HG03558 (cell line): Measurements from ENCODE around the gene FAM43A.

ENCODE experiments used
- ATAC-seq: cut with Tn5 transposase; IDR thresholded peaks from one replicate; pipeline ENCODE4 v1.9.1; 2021; ENCODE audit warnings: moderate number of reproducible peaks; ENCODE audit not compliant: unreplicated experiment; ENCODE audit errors: extremely low read depth

Gene FAM43A

DNA sequence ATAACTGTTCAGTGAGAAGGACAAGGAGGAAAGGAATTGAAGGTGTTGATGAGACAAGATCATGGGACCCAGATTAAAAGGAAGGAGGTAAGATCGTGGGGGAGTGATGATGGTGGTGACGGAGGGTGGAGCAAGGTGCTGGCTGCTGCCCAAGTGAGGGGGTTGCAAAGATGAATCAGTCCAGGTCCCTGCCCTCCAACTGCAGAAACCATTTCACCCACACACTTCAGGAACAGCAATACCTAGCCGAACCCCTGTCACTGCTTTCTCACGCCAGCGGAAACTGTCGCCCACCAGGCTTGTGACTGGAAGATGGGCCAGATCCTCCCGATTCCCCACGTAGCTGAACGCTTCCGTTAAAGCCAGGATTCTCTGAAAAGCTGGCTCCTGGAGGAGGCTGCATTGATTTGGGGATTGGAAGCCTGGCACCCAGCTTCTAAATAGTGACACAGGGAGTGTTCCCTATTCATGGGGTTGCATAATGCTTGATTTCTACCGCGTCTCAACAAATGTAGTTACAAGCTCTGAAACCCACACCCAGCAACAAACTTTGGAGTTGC is 10.5 kb upstream of the FAM43A start:
- ATAC-seq, result no peak

- ATAC-seq, result no peak
Measured at GRCh38 chr3:194675680-194676079, 10.0 kb upstream of the FAM43A start.

- ATAC-seq, result no peak
Measured at GRCh38 chr3:194676471-194676870, 9.2 kb upstream of the FAM43A start.

DNA sequence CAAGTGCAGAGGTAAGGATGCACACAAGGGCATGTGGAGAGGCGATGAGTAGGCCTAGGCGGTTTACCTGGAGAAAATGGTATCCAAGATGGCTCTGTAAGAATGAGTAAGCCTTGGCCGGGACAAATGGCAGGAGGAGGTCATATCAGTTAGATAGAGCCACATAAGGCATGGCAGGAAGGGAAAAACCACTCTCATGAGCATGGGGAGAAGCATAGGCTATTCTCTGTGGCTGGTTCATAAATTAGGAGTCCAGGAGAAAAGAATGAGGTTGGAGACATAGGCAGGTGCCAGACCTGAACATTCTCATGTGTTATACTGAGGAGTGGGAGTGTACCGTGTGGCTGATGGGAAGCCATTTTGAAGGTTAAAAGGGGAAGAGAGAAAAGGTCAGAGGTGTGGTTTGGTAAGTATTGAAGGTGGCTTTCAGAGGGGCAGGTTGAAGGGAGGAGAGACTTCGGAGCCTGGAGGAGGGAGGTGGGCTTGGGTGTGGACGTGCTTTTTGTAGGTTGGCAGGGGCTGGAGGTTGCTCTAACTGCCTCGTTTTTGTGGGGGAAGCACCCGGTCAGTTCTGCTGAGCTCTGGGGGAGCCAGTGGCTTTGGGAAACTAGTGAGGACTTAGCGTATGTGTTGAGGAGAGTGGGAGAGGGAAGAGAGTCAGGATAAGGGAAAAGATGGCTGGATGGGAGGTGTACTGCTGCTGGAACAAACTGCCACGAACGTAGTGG is 4.6 kb upstream of the FAM43A start:
- no peak for ATAC-seq

DNA sequence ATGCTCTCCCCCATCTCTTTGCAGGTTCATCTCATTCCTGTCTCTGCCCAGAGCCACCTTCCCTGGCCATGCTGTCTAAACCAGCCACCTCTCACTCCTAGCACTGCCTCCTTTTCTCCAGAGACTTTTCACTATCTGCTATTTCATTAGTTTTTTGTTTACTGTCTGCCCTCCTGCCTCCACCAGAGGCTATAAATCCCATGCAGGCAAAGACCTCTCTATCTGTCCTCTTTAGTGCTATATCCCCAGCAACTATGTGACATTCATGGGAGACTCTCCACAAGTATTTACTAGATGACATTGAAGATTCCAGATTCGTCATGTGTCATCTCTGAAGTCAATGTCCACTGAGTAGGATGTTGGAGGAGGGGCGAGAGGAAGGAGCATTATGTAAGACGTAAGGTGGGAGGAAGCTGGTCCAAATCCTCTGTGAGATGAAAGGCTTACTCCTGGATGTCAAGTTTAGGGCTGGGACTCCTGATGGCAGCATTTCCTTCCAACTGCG is 3.4 kb upstream of the FAM43A start:
- ATAC-seq, result no peak

GRCh38 chr3:194682694-194683310 is 2.9 kb upstream of the FAM43A start:
- no peak for ATAC-seq

- no peak for ATAC-seq
Measured at GRCh38 chr3:194683380-194683779, 2.3 kb upstream of the FAM43A start.

DNA sequence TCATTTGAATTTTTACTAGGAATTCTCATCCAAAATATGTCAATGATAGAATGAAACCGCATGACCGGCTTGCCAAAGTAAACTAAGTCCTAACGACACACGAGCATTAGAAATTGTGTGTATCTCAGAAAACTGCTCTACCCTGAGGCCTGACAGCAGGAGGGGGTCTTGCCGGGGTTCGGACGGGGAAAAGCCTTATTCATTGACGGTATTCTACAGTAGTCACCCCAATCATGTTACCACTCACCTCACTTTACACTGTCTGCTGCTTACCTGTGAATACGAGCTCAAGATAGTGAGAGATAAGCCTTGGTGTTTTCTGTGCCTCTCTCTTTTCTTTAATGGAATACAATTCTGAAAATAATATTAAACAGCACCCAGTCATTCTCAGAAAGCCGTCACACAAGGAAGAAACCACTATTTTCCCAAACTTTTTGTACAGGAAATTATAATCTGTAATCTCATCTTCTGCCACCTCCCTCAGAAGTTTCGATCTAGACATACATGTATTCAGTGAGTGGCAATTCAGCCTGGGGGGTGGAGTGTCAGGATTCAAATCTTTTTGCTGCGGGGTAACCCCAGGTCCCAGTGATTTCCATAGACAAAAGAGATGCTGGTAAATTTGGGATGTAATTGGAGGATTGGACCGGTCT is 492 bp upstream of the FAM43A start:
- ATAC-seq, result no peak

GRCh38 chr3:194686414-194686815 is 732 bp downstream of the FAM43A start:
- no peak for ATAC-seq

DNA sequence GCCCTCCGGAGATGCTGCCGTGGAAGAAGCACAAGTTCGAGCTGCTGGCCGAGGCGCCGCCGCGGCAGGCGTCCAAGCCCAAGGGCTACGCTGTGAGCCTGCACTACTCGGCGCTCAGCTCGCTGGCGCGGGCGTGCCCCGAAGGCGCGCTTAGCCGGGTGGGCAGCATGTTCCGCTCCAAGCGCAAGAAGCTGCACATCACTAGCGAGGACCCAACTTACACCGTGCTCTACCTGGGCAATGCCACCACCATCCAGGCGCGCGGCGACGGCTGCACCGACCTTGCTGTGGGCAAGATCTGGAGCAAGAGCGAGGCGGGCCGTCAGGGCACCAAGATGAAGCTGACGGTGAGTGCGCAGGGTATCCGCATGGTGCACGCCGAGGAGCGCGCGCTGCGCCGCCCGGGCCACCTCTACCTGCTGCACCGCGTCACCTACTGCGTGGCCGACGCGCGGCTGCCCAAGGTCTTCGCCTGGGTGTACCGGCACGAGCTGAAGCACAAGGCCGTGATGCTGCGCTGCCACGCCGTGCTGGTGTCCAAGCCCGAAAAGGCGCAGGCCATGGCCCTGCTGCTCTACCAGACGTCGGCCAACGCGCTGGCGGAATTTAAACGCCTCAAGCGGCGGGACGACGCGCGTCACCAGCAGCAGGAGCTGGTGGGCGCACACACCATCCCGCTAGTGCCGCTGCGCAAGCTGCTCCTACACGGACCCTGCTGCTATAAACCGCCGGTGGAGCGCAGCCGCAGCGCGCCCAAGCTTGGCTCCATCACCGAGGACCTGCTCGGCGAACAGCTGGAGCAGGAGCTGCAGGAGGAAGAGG is 1.3 kb downstream of the FAM43A start:
- ATAC-seq, result no peak

GRCh38 chr3:194687638-194688199 is 2.0 kb downstream of the FAM43A start:
- ATAC-seq, result no peak

DNA sequence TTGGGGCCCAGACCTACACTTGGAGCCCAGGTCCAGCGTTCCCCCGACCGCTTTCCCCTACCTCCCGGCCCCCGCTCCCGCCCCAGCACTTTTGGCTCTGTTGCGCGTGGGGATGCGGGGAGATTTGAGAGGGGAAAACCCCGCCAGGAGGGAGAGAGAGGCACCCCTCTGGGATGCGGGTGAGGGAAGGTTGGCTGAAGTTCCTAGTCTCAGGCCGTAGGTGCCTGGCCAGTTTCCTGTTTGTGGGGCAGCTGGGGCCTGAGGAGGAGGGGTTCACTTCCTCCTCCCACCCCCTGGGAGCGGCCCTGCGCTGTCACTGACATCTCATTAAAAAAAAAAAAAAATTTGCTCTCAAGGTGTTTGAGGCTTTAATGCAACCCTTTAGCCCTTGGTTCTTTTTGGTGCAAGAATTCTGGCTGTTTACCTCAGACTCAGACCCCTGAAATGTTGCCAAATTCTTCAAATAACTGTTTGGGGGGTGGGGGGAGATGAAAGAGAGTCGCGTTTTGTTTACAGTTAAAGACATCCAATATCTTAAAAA is 2.6 kb downstream of the FAM43A start:
- ATAC-seq, result no peak

DNA sequence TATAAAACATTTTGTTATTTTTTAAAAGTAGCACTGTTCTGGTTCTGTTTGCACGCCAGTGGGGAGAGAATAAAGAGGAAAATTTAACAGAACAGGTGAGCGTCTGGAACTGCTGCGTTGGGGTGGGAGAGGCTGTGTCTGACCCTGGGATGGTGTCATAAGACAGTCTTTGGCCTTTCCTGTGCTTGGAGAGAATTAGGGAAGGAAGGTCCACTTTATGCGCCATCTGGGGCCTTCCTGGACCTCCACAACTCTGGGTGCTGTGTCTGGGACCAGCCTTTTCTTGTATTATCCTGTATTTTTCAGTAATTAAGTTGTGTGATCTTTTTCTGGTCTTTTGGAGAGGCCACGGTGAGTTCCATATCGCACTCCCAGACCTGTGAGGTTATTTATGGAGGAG is 3.3 kb downstream of the FAM43A start:
- ATAC-seq, result no peak

GRCh38 chr3:194689493-194689944 is 3.8 kb downstream of the FAM43A start:
- ATAC-seq, result no peak

GRCh38 chr3:194690501-194691372 is 5.1 kb downstream of the FAM43A start:
- ATAC-seq, result no peak

DNA sequence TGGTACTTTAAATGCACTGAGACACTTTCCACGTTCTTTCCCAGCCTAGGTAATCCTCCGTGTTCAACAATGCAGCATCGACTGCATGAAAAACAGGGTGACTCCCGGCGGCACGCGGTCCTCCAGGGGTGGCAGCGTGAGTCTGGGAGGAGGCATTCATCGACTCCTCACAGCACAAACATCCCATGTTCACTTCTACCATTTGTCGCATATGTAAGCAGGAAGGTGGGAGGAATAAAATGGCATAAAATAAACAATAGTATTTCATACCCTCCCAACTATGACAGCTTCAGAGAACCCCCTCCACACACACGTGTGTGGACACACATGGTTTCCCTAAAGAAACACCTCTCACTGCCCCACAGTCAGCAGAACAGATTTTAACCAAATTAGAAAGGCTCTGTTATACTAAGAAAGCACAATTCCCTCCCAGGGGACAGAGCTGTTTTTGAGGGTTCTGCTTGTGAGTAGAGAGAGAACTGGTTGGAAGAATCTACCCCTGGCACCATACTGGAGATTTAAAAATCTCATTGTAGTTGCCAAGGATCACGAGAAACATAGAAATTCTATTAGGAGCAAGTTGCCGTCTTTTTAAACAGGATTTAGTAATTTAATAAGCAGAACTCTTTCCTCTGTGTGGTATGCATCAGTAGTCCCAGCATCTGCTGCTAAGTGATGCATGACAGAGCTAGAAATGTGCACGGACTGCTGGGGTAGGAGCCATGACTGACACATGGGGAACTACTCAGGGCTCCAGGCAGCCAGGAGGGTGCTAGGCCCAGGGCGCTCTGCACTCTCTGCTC is 6.0 kb downstream of the FAM43A start:
- ATAC-seq, result peak; percentile 57

DNA sequence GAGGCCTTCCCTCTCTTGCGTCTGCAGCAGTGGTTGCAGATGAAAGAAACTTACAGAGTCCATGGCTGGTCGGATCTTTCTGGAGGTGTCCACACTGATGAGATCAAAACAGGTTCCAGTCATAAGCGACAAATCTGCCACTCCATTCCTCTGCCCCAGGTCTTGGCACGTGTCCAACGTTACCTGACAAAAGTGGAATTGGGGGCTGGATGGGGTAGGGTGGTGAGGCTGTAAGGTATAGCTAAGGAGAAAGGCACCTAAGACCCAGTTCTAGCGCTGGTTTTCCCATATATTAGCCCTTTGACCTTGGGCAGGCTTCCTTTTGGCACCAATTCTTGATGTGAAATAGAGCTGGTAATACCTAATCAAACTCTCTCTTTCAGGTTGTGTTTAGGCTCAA is 11.0 kb downstream of the FAM43A start:
- no peak for ATAC-seq

GRCh38 chr3:194702545-194702944 is 16.9 kb downstream of the FAM43A start:
- ATAC-seq, result no peak
